ENCODE measurements around the gene TEAD3.

TEAD3 gene

DNA sequence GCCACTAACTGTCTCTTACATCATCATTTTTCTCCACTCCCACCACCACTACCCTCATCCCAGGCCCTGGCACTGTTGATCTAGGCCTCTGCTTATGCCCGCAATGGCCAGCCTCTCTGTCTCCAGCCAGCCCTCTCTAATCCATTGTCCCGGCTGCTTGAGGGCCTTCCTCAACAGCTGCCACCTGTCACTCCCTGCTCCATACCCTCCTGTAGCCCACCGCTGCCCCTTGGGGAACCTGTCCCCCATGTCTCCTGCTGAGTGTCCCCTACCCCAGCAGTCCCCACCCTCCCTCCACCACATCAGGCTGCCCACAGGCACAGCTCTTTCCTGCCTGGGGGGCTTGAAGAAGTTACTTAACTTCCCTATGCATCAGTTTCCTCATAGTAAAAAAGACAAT, 13.4 kb downstream of the TEAD3 start:
- TF ChIP-seq, protein P1, sequence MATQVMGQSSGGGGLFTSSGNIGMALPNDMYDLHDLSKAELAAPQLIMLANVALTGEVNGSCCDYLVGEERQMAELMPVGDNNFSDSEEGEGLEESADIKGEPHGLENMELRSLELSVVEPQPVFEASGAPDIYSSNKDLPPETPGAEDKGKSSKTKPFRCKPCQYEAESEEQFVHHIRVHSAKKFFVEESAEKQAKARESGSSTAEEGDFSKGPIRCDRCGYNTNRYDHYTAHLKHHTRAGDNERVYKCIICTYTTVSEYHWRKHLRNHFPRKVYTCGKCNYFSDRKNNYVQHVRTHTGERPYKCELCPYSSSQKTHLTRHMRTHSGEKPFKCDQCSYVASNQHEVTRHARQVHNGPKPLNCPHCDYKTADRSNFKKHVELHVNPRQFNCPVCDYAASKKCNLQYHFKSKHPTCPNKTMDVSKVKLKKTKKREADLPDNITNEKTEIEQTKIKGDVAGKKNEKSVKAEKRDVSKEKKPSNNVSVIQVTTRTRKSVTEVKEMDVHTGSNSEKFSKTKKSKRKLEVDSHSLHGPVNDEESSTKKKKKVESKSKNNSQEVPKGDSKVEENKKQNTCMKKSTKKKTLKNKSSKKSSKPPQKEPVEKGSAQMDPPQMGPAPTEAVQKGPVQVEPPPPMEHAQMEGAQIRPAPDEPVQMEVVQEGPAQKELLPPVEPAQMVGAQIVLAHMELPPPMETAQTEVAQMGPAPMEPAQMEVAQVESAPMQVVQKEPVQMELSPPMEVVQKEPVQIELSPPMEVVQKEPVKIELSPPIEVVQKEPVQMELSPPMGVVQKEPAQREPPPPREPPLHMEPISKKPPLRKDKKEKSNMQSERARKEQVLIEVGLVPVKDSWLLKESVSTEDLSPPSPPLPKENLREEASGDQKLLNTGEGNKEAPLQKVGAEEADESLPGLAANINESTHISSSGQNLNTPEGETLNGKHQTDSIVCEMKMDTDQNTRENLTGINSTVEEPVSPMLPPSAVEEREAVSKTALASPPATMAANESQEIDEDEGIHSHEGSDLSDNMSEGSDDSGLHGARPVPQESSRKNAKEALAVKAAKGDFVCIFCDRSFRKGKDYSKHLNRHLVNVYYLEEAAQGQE (IDR thresholded peaks at IDR 0.05; ENCODE audit: insufficient replicate concordance, low read depth), result no peak
- TF ChIP-seq, protein P2, sequence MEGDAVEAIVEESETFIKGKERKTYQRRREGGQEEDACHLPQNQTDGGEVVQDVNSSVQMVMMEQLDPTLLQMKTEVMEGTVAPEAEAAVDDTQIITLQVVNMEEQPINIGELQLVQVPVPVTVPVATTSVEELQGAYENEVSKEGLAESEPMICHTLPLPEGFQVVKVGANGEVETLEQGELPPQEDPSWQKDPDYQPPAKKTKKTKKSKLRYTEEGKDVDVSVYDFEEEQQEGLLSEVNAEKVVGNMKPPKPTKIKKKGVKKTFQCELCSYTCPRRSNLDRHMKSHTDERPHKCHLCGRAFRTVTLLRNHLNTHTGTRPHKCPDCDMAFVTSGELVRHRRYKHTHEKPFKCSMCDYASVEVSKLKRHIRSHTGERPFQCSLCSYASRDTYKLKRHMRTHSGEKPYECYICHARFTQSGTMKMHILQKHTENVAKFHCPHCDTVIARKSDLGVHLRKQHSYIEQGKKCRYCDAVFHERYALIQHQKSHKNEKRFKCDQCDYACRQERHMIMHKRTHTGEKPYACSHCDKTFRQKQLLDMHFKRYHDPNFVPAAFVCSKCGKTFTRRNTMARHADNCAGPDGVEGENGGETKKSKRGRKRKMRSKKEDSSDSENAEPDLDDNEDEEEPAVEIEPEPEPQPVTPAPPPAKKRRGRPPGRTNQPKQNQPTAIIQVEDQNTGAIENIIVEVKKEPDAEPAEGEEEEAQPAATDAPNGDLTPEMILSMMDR (IDR thresholded peaks at IDR 0.05; ENCODE audit: insufficient read depth, low read length), result no peak
- no peak for TF ChIP-seq SPI1 (IDR thresholded peaks at IDR 0.05; ENCODE audit: borderline replicate concordance, low read depth)
- Histone ChIP-seq H3K27me3 (ENCODE audit: insufficient read depth, poor library complexity, severe bottlenecking) (no peaks in the 10 kb centered on the region), H3K27ac (replicated peaks) (peak overlapping the region; percentile 28; the same call in 1 of the 2 replicates), H3K4me3 (replicated peaks; ENCODE audit: insufficient read depth, low read length) (no peak overlapping the region)
- no peak for DNase-seq (ENCODE audit: low read depth in 1 of 2, low spot score in 1 of 2)

DNA sequence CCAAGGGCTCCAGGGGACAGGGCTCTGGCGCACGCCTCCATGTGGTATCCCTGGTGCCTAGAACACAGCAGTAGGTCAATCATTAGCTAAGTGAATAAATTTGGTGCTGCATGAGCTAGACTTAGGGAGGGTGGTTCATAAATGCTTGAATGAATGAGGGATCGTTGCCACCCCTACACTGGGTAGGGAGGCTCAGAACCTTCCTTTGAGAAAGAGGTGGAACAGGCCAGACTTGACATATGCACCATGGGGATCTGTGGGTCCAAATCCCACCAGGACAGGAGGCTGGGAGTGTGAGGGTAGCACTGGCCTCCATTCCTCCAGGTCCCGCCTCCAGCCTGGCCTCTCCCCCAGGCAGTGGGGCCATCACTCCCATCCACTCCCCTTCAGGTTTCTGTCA, 13.8 kb downstream of the TEAD3 start:
- no peaks in the 10 kb centered on the region for H3K27me3 ChIP-seq (ENCODE audit: insufficient read depth, poor library complexity, severe bottlenecking)
- no peak overlapping the region for H3K4me3 ChIP-seq (replicated peaks; ENCODE audit: insufficient read depth, low read length)
- TF ChIP-seq SPI1 (IDR thresholded peaks at IDR 0.05; ENCODE audit: borderline replicate concordance, low read depth) (no peak), GABPA (IDR thresholded peaks at IDR 0.05; ENCODE audit: low read depth) (no peak), POLR2AphosphoS5 (IDR thresholded peaks at IDR 0.05; ENCODE audit: low read depth) (no peak)
- TF ChIP-seq, protein P2 (IDR thresholded peaks at IDR 0.05; ENCODE audit: insufficient read depth, low read length), result no peak
- TF ChIP-seq, protein P1 (IDR thresholded peaks at IDR 0.05; ENCODE audit: insufficient replicate concordance, low read depth), result no peak
- no peak for DNase-seq (ENCODE audit: low read depth in 1 of 2, low spot score in 1 of 2)
- no peak overlapping the region for H3K27ac ChIP-seq (replicated peaks)

DNA sequence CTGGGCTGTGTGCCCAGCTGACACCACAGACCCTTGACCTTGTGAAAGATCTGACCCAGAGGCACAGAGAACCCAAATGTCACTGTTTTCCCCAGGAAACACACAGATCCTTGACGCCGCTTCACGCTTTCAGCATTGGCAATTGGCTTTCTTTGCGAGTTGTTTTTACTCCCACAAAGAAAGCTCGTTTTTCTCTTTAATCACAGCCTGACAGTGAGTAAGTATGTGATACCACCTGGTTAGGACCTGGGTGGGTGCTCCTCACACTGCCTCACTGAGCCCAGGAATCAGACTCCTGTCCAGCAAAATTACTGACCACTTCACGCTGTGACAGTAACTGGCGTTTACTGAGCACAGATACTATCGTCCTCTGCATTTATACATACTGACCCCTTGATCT, 15.7 kb downstream of the TEAD3 start:
- Histone ChIP-seq H3K27me3 (ENCODE audit: insufficient read depth, poor library complexity, severe bottlenecking) (no peaks in the 10 kb centered on the region), H3K4me3 (replicated peaks; ENCODE audit: insufficient read depth, low read length) (no peak overlapping the region), H3K27ac (replicated peaks) (no peak overlapping the region)
- TF ChIP-seq, protein P1 (IDR thresholded peaks at IDR 0.05; ENCODE audit: insufficient replicate concordance, low read depth), result no peak
- TF ChIP-seq, protein P2 (IDR thresholded peaks at IDR 0.05; ENCODE audit: insufficient read depth, low read length), result no peak
- TF ChIP-seq GABPA (IDR thresholded peaks at IDR 0.05; ENCODE audit: low read depth) (no peak), SPI1 (IDR thresholded peaks at IDR 0.05; ENCODE audit: borderline replicate concordance, low read depth) (no peak), POLR2AphosphoS5 (IDR thresholded peaks at IDR 0.05; ENCODE audit: low read depth) (no peak)
- no peak for DNase-seq (ENCODE audit: low read depth in 1 of 2, low spot score in 1 of 2)

All from HL-60 (cell line).